HG02571 (cell line): ENCODE measurements around the gene WWOX.

Source experiments
- ATAC-seq: cut with Tn5 transposase; IDR thresholded peaks from one replicate; pipeline ENCODE4 v1.9.1; 2021; ENCODE audit warnings: mild to moderate bottlenecking, moderate library complexity; ENCODE audit not compliant: unreplicated experiment

The WWOX gene

DNA sequence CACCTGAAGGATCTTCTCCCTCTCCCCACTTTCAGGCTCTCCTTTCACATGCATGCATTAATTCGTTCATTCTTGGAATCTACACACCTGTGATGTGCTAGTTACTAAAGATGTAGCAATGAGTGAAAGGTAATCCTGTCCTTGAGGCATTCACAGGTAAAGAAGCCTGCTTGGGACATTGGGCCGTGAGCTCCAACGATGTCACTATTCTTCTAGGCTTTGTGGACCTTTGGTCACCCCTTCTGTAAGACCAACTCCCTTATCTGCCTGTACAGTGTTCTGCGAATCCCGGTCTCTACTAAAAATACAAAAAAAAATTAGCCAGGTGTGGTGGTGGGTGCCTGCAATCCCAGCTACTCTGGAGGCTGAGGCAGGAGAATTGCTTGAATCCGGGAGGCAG is 892.5 kb downstream of the WWOX start:
- no peak for ATAC-seq

DNA sequence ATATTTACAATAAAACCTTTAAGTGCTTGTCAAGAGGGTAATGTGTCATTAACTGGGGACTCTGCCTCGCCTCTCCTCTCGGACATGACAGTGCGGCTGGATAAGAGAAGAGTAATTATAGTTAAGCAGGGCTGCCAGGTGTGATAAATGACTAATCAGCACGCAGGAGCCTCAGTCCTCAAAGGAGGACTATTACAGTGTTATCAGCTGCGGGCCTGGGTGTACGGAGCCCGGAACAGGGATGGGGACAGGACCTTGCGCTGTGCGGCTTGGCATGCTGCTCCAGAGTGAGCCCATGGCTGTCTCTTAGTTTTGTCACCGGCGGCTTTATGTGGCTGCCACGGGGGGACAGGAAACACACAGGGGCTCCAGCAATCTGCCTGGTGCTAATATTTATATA is 893.9 kb downstream of the WWOX start:
- no peak for ATAC-seq

DNA sequence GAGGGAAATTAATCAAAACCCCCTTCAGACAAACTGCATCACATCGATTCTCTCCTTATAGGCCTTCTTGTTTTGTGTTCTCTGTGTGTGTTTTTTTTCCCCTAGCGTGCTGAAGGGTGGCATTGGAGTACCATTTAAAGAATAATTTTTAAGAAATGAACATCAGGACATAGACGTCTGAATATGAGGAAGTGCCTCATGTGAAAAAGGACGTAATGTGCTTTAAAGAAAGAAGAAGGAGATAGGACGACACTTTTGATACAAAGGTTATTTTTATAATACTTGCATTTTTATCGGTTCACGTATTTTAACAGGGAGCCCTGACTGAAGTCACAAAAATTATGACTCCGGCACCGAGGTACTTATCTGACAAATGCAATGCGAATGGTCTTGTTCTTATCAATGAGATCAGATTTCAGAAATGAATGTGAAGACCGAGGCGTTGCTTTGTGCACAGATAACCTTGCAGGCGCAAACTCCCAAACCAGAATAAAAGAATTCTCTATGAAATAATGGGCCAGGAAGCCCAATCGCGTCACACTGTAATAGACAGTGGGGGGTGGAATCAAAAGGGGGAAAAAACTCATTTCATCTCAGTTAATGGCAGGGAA is 894.8 kb downstream of the WWOX start:
- ATAC-seq: no peak

- no peak for ATAC-seq
Measured at GRCh38 chr16:78995441-78995840, 896.0 kb downstream of the WWOX start.

DNA sequence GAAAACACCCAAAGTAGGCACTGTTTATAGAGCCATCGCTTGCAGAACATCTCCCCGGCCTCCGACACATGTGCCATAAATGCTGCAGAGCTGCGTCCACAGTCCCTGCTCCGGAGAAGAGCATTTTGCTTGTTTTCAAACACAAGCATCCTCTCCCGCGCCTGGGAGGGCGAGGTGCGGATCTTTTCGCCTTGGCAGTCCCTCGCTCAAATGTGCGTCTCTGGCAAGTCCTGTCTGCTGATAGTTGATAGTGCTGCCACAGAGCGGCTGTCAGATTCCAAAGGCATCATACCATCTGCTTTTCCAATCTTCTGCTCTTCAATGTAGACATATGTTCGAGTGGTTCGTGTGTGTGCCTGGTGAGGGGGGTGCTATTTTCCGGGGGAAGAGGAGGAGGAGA is 897.3 kb downstream of the WWOX start:
- ATAC-seq: no peak

DNA sequence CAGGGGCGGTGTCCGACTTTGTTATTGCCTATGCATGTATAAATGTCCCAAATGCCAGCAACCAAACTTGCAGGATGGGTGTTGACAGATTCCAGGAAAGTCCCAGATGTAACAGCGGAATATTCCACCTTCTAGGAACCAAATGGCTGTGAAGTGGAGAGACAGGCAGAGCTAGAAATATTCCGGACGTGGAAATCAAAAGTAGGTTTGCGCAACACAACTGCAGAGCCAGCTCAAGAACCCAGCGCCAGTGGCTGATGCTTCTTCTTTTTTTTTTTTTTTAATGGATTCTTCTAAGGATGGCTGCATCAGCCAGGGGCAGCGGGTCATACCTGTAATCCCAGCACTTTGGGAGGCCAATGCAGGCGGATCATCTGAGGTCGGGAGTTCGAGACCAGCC is 899.4 kb downstream of the WWOX start:
- ATAC-seq: no peak

DNA sequence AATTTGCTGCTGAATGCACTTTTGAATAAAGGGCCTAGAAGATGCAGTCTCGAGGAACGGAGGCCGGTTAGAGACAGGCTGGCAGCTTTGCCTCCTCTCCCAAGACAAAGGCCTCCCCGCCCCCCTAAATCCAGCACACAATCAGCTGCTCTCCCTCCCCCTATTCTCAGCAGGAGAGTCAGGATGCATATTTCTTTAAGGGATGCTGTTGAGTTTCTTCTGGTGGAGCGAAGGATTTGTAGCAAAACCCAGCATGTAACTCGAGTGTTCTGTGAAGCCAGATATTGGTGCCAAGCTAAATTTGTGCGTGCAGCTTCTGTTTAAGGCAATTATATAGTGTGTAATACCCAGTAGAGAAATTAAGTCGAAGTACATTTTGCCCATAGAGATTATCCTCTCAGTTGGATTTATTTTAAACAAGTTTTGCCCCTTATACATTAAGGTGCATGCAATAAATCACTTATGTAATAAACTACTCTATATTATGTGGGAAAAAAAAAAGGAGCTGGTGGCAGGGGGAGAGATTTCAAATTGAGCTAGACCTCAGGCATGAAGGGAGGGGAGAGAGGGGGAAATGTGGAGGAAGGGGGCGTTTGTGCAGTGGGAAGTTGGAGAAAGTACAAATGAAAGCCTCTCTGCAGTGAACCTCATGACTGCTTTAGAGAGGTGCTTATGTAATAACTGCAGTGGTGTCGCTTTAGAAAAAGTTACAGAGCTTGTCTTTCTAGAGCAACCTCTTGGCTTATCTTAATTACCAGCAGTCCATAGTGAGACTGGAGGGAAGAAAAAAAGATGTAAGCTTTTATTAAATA is 901.9 kb downstream of the WWOX start:
- ATAC-seq: no peak

- ATAC-seq: no peak
Measured at GRCh38 chr16:79003026-79003609, 903.7 kb downstream of the WWOX start.

DNA sequence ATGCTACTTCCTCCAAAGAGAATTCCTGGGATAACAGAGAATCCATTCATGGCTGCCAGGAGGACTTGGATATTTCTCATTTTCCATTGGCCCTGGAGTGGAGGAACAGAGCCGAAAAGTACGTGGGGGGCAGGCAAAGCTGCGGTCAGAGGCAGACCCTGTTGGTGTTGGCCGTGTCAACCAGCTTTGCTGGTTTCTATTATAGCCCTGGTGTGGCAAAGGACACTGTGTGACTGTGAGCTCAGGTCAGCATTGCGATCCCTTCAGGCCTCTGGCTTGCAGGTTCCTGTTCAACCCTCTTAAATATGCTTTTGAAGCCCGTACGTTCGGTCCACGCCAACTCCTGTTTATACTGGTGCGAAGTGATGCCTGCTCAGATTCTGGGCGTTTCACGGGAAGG is 904.9 kb downstream of the WWOX start:
- ATAC-seq: no peak

DNA sequence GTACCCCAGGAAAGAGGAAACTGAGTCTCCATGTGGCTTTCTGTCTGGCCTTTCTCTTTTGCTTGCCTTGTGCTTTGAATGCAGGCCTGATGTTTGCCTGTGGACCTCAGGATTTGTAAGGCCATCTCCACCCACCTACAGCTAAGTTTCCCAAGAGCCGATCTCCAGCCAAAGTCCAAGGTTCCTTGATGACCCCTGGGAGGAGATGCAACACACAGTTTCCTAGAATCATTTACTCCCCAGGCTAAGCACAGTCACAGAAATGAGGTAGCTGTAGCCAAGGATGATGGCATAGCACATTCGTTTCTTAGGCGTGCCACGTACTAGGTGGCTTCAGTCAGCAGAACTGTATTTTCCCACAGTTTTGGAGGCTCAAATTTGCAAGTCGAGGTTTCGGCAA is 905.6 kb downstream of the WWOX start:
- no peak for ATAC-seq

- no peak for ATAC-seq
Measured at GRCh38 chr16:79006206-79006605, 906.8 kb downstream of the WWOX start.

DNA sequence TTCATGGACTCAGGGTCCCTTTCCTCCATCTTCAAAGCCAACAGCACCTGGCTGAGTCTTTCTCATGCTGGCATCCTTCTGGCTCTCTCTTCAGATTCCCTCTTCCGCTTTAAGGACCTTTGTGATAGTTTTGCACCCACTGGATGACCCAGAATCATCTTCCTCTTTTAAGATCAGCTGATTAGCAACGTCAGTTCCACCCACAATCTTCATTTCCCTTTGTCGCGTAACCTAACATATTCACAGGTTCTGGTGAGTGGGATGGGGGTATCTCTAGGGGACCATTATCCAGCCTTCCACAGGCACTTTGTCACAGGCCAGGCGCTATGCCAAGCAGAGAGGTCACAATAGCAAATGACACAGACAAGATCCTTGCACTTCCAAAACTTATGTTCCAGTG is 907.3 kb downstream of the WWOX start:
- no peak for ATAC-seq

DNA sequence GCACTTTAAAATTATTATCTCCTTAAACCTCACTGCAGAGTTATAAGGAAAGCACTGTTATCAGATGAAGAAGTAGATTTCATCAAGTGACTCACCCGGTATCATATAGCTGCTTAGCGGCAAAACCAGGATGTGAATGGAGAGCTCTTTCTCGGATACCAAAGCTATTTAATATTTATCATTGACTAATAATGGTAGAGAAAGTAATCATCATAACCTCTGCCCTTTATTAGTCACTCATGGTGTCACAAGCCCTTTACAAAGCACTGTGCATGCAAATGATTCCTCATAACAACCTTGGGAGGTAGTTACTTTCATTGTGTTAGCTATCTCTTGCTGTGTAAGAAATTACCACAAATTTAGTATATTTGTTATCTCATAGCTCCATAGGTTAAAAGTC is 908.2 kb downstream of the WWOX start:
- ATAC-seq: no peak

DNA sequence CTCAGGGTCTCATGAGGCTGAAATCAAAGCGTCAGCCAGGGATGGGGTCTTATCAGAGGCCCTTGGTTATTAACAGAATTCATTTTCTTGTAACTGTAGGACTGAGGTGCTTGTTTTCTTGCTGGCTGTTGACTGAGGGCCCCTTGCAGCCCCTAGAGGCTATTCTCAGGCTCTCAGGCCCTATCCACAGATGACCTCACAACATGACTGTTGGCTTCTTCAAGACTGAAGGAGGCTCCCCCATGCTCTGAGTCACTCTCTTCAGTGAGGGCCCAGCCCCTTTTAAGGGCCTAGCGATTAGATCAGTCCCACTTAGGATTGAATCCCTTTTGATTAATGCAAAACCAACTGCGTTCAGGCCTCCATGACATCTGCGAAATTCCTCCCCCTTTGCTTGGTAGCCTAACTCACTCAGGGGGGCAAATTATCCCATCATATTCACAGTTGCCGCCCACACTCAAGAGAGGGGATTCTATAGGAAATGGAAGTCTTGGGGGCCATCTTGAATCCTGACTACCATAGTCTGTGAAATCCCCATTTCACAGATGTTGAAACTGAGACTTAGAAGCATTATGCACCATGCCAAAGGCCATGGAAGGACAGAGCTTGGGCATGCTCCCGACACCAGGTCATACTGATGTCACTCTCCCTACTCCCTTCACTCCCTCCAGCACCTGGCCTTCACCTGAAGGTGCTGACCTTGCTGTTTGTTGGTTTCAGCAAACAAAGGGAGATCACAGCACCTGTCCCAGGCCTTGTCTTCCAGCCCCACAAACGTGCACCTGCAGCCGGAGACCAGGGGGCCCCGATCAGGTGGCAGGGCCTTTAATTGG is 908.8 kb downstream of the WWOX start:
- no peak for ATAC-seq

DNA sequence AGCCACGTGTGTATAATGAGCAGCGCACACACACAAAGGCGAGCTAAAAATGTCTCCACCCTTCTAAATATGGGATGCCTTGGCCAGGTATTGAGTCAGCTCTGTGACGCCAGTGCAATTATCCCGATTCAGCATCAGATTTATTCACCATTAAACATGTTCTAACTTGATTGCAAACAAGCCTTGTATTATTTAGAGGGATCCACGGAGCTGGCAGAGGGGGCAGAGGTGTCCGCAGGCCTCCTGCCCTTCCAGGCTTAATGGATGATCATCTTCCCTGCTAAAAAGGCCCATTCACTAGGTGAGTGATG is 909.4 kb downstream of the WWOX start:
- ATAC-seq: no peak

DNA sequence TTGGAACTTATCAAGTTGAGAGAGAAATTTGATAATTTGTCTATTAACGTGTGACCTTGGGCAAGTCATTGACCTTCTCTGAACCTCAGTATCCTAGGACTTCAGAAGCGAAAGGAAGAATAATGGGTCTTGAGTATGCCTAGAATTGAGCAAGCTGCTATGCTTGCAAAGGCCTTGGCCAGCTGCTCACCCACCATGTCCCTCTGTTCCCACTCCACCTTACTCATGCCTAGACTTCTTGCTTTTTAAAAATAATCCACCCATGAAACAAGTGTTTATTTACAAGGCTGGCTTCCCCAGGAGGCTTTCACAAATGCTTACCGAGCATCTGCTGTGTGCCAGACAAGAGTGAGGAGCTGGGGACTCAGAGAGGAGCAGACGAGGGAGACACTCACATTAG is 910.4 kb downstream of the WWOX start:
- ATAC-seq: no peak

DNA sequence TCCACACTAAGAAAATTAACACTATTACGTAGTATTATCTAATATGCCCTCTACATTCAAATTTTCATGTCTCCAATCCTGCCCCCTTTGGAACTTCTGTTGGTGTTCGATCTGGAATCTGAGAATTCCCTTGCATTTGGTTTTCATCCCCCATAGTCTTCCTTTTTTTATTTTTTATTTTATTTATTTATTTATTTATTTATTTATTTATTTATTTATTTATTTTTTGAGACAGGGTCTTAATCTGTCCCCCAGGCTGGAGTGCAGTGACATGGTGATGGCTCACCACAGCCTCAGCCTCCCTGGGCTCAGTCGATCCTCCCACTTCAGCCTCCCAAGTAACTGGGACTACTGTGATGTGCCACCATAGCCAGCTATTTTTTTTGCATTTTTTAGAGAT is 911.8 kb downstream of the WWOX start:
- no peak for ATAC-seq

GRCh38 chr16:79012671-79013434 is 913.4 kb downstream of the WWOX start:
- no peak for ATAC-seq

GRCh38 chr16:79013930-79014660 is 914.6 kb downstream of the WWOX start:
- no peak for ATAC-seq
